ENCODE data around the gene PKN2. TPM values are rescaled to one million over a fixed set of nuclear protein-coding genes. Genes with fewer than 3 reads are reported as not detected.

The PKN2 gene
- 7.4 TPM for polyA plus RNA-seq (2012; ENCODE audit: low read depth, missing spikeins)

- FAIRE-seq, result peak; percentile 100
- peak; percentile 84 for DNase-seq (ENCODE audit: insufficient read length, low spot score)
- peak; percentile 77 for TF ChIP-seq POLR2AphosphoS5 (IDR thresholded peaks at IDR 0.05; ENCODE audit: low read depth, low read length)
- peak; percentile 88 for TF ChIP-seq POLR2A (IDR thresholded peaks at IDR 0.05; ENCODE audit: low read depth, low read length)
- peak; percentile 11 for TF ChIP-seq PAX5 (IDR thresholded peaks at IDR 0.05; ENCODE audit: insufficient read depth, low read length, severe bottlenecking)
- peak; percentile 22; the same call in 1 of the 2 replicates for TF ChIP-seq POU2F2 (IDR thresholded peaks at IDR 0.05; ENCODE audit: low read depth, low read length)
- TF ChIP-seq SPI1 (IDR thresholded peaks at IDR 0.05; ENCODE audit: low read depth, low read length), result no peak
- peak; percentile 55; the same call in 1 of the 2 replicates for TF ChIP-seq TAF1 (IDR thresholded peaks at IDR 0.05; ENCODE audit: low read depth, low read length)
Observed at GRCh38 chr1:88683541-88684481, at the start of gene PKN2. Gene PKN2 (plus strand): TSS chr1:88684273. CDS start chr1:88684581, 308 bp downstream.

DNA sequence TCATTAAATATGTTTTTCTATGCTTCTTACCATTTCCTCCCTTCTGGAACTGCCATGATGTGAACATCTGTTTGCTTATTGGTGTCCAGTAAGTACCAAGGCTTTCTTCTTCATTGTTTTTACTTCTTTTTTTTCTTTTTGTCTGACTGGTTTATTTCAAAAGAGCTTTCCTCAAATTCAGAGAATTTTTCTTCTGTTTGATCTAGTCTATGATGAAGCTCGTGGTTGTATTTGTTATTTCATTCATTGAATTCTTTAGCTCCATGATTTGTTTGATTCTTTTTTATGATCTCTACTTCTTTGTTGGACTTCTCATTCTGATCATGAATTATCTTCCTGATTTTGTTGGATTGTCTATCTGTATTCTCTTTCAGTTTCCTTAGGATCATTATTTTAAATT is 49.5 kb upstream of the PKN2 start:
- FAIRE-seq (no peak), DNase-seq (ENCODE audit: insufficient read length, low spot score) (no peak)
- TF ChIP-seq POLR2AphosphoS5 (IDR thresholded peaks at IDR 0.05; ENCODE audit: low read depth, low read length), result no peak
- no peak for TF ChIP-seq POLR2A (IDR thresholded peaks at IDR 0.05; ENCODE audit: low read depth, low read length)
- no peak for TF ChIP-seq TAF1 (IDR thresholded peaks at IDR 0.05; ENCODE audit: low read depth, low read length)
- no peak for TF ChIP-seq PAX5 (IDR thresholded peaks at IDR 0.05; ENCODE audit: insufficient read depth, low read length, severe bottlenecking)
- no peak for TF ChIP-seq SPI1 (IDR thresholded peaks at IDR 0.05; ENCODE audit: low read depth, low read length)
- no peak for TF ChIP-seq POU2F2 (IDR thresholded peaks at IDR 0.05; ENCODE audit: low read depth, low read length)

- DNase-seq (ENCODE audit: insufficient read length, low spot score) (no peak), FAIRE-seq (no peak)
- TF ChIP-seq TAF1 (IDR thresholded peaks at IDR 0.05; ENCODE audit: low read depth, low read length) (no peak), SPI1 (IDR thresholded peaks at IDR 0.05; ENCODE audit: low read depth, low read length) (no peak), POU2F2 (IDR thresholded peaks at IDR 0.05; ENCODE audit: low read depth, low read length) (no peak), POLR2AphosphoS5 (IDR thresholded peaks at IDR 0.05; ENCODE audit: low read depth, low read length) (no peak), PAX5 (IDR thresholded peaks at IDR 0.05; ENCODE audit: insufficient read depth, low read length, severe bottlenecking) (no peak)
Observed at GRCh38 chr1:88640060-88640459, 44.0 kb upstream of the PKN2 start.

DNA sequence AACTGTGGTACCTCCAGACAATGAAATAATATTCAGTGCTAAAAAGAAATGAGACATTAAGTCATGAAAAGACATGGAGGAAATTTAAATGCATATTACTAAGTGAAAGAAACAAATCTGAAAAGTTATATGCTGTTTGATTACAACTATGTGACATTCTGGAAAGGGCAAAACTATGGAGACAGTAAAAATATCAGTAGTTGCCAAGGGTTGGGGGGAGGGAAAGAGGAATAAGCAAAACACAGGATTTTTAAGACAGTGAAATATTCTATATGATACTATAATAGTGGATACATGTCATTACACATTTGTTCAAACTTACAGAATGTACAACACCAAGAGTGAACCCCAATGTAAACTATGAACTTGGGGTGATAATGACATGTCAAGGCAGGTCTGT is 38.2 kb upstream of the PKN2 start:
- no peak for TF ChIP-seq PAX5 (IDR thresholded peaks at IDR 0.05; ENCODE audit: insufficient read depth, low read length, severe bottlenecking)
- no peak for TF ChIP-seq POLR2AphosphoS5 (IDR thresholded peaks at IDR 0.05; ENCODE audit: low read depth, low read length)
- FAIRE-seq, result no peak

DNA sequence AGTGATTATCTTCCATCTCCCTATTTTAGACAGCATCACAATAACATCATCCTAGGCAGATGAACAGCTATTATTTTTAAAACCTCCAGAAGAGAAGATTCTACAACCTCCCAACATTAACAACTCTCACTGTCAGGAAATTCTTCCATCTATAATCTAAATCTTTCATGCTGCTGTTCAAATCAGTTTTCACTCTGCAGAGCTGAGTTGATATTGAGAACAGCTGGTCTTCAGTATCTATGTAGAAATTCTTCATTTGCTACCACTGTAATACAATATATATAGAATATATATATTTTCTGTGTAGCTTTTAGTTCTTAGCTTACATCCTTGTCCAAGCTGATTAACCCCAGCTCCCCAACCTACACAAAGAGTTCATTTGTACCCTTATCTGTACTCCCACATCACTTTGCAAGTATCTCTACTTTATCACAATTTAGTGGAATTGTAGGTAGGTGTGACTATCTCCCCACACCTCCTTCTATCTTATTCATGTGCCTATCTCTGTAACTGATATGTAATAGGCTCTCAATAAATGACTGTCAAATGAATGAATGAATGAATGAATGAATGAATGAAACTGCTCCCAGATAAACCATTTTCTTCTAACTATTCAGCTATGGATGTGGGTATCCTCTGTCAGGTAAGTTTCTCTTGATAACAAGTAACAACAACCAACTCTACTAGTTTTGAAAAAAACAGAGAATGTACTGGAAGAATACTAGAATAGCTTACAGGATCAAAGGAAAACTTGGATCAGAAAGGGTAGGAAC is 37.4 kb upstream of the PKN2 start:
- FAIRE-seq, result no peak
- TF ChIP-seq POLR2AphosphoS5 (IDR thresholded peaks at IDR 0.05; ENCODE audit: low read depth, low read length), result no peak
- no peak for TF ChIP-seq TAF1 (IDR thresholded peaks at IDR 0.05; ENCODE audit: low read depth, low read length)
- no peak for TF ChIP-seq POLR2A (IDR thresholded peaks at IDR 0.05; ENCODE audit: low read depth, low read length)
- TF ChIP-seq PAX5 (IDR thresholded peaks at IDR 0.05; ENCODE audit: insufficient read depth, low read length, severe bottlenecking), result no peak
- TF ChIP-seq SPI1 (IDR thresholded peaks at IDR 0.05; ENCODE audit: low read depth, low read length), result no peak
- TF ChIP-seq POU2F2 (IDR thresholded peaks at IDR 0.05; ENCODE audit: low read depth, low read length), result no peak
- no peak for DNase-seq (ENCODE audit: insufficient read length, low spot score)

More for the DNA sequence above, 38.2 kb upstream of the PKN2 start:
- no peak for DNase-seq (ENCODE audit: insufficient read length, low spot score)

GRCh38 chr1:88647249-88647645 is 36.8 kb upstream of the PKN2 start:
- TF ChIP-seq SPI1 (IDR thresholded peaks at IDR 0.05; ENCODE audit: low read depth, low read length) (peak; percentile 59), POLR2AphosphoS5 (IDR thresholded peaks at IDR 0.05; ENCODE audit: low read depth, low read length) (no peak), POLR2A (IDR thresholded peaks at IDR 0.05; ENCODE audit: low read depth, low read length) (no peak), PAX5 (IDR thresholded peaks at IDR 0.05; ENCODE audit: insufficient read depth, low read length, severe bottlenecking) (no peak), POU2F2 (IDR thresholded peaks at IDR 0.05; ENCODE audit: low read depth, low read length) (no peak)
- FAIRE-seq (no peak), DNase-seq (ENCODE audit: insufficient read length, low spot score) (no peak)

GRCh38 chr1:88647749-88648415 is 36.2 kb upstream of the PKN2 start:
- TF ChIP-seq SPI1 (IDR thresholded peaks at IDR 0.05; ENCODE audit: low read depth, low read length) (no peak), PAX5 (IDR thresholded peaks at IDR 0.05; ENCODE audit: insufficient read depth, low read length, severe bottlenecking) (no peak), POLR2A (IDR thresholded peaks at IDR 0.05; ENCODE audit: low read depth, low read length) (no peak), POLR2AphosphoS5 (IDR thresholded peaks at IDR 0.05; ENCODE audit: low read depth, low read length) (no peak)
- no peak for DNase-seq (ENCODE audit: insufficient read length, low spot score)
- no peak for FAIRE-seq

GRCh38 chr1:88648706-88649105 is 35.4 kb upstream of the PKN2 start:
- TF ChIP-seq TAF1 (IDR thresholded peaks at IDR 0.05; ENCODE audit: low read depth, low read length) (no peak), SPI1 (IDR thresholded peaks at IDR 0.05; ENCODE audit: low read depth, low read length) (no peak), POLR2AphosphoS5 (IDR thresholded peaks at IDR 0.05; ENCODE audit: low read depth, low read length) (no peak)
- DNase-seq (ENCODE audit: insufficient read length, low spot score), result no peak
- no peak for FAIRE-seq

DNA sequence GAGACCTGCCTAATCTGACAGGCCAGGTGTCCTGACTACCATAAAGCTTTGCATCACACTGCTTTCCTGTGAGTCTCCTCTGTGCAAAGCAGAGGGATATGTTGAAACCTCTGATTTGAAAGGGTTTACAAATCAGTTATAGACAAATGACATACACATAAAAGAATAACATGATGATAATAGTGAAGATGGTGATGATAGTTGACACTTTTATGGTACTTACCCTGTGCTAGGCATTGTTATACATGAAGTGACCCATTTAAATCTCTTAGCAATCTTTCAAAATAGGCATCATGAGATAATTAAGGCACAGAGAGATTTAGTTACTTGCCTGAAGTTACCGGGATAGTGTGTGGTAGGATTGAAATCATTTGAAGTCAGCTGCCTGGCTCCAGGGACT is 34.1 kb upstream of the PKN2 start:
- TF ChIP-seq PAX5 (IDR thresholded peaks at IDR 0.05; ENCODE audit: insufficient read depth, low read length, severe bottlenecking), result no peak
- TF ChIP-seq POLR2AphosphoS5 (IDR thresholded peaks at IDR 0.05; ENCODE audit: low read depth, low read length), result no peak
- TF ChIP-seq POLR2A (IDR thresholded peaks at IDR 0.05; ENCODE audit: low read depth, low read length), result no peak
- TF ChIP-seq SPI1 (IDR thresholded peaks at IDR 0.05; ENCODE audit: low read depth, low read length), result no peak
- TF ChIP-seq POU2F2 (IDR thresholded peaks at IDR 0.05; ENCODE audit: low read depth, low read length), result no peak
- TF ChIP-seq TAF1 (IDR thresholded peaks at IDR 0.05; ENCODE audit: low read depth, low read length), result no peak
- no peak for DNase-seq (ENCODE audit: insufficient read length, low spot score)
- FAIRE-seq, result no peak

All from GM12891 (cell line).